HEK293 (cell line): ENCODE results near the gene C19orf44.

Experiments used
- CTCF ChIA-PET: fragments of 350-600 bp; formaldehyde crosslinking; extraction: SDS; loops from one replicate; lab custom pipeline; 2021; ENCODE audit warnings: antibody characterized with exemption; lab: Yijun Ruan, JAX
- POLR2A ChIA-PET: fragments of 300-600 bp; formaldehyde crosslinking; extraction: SDS; loops from one replicate; lab custom pipeline; 2020; ENCODE audit warnings: antibody characterized with exemption, inconsistent platforms; lab: Yijun Ruan, JAX
- H3K27ac ChIP-seq: fragments of 200-500 bp; sonication (Bioruptor generic); 2 replicates; pipeline ENCODE4 v1.5.1; 2014; ENCODE audit warnings: low read depth, low read length, control low read depth, inconsistent platforms; ENCODE audit errors: extremely low read depth
- H3K36me3 ChIP-seq, 2 experiments: fragments of 200-500 bp in 1 of 2; sonication (Bioruptor generic) in 1 of 2; 1 replicate in 1 of 2; 2 replicates in 1 of 2; pipeline ENCODE4 v1.5.1; 2014 to 2017; ENCODE audit warnings: inconsistent platforms in 2 of 2, low read length in 2 of 2; ENCODE audit not compliant: control insufficient read depth in 2 of 2, insufficient read depth in 1 of 2
- H3K4me1 ChIP-seq: fragments of 200-500 bp; sonication (Bioruptor generic); 2 replicates; pipeline ENCODE4 v1.5.1; 2014; ENCODE audit warnings: mild to moderate bottlenecking, low read length, inconsistent platforms; ENCODE audit not compliant: control insufficient read depth, insufficient read depth
- H3K4me3 ChIP-seq: 2 replicates; pipeline ENCODE4 v1.5.1; 2011; ENCODE audit warnings: low read depth, mild to moderate bottlenecking, control low read depth, low read length, moderate library complexity
- H3K9me3 ChIP-seq: fragments of 200-500 bp; sonication (Bioruptor generic); 2 replicates; pipeline ENCODE4 v1.5.1; 2014; ENCODE audit warnings: low read depth, low read length, inconsistent platforms; ENCODE audit not compliant: control insufficient read depth, insufficient read depth
- BCL11B ChIP-seq: fragments of 450-650 bp; formaldehyde crosslinking; IDR thresholded peaks from 2 replicates; pipeline ENCODE4 v1.5.1; 2016; ENCODE audit warnings: low read depth, missing biosample characterization, missing genetic modification characterization
- FEZF1 ChIP-seq: fragments of 450-650 bp; formaldehyde crosslinking; IDR thresholded peaks from 2 replicates; pipeline ENCODE4 v1.5.1; 2016; ENCODE audit warnings: missing biosample characterization, missing genetic modification characterization
- GLI4 ChIP-seq: fragments of 450-650 bp; formaldehyde crosslinking; IDR thresholded peaks from 2 replicates; pipeline ENCODE4 v1.5.1; 2016; ENCODE audit warnings: missing biosample characterization, missing genetic modification characterization
- HOXA7 ChIP-seq: sonication (generic); formaldehyde crosslinking; IDR thresholded peaks from 2 replicates; pipeline ENCODE4 v1.8.1; 2022; ENCODE audit warnings: missing genetic modification reagents, borderline replicate concordance
- KLF10 ChIP-seq: fragments of 450-650 bp; IDR thresholded peaks from 2 replicates; pipeline ENCODE4 v1.5.1; 2018; ENCODE audit warnings: missing biosample characterization, mild to moderate bottlenecking, missing genetic modification characterization
- KLF9 ChIP-seq: fragments of 450-650 bp; formaldehyde crosslinking; IDR thresholded peaks from 2 replicates; pipeline ENCODE4 v1.5.1; 2016; ENCODE audit warnings: missing biosample characterization, missing genetic modification characterization, low read depth
- PRDM2 ChIP-seq: fragments of 450-650 bp; formaldehyde crosslinking; IDR thresholded peaks from 2 replicates; pipeline ENCODE4 v1.5.1; 2016; ENCODE audit warnings: missing biosample characterization, missing genetic modification characterization, borderline replicate concordance
- PRDM6 ChIP-seq: fragments of 450-650 bp; formaldehyde crosslinking; IDR thresholded peaks from 2 replicates; pipeline ENCODE4 v1.5.1; 2017; ENCODE audit warnings: missing biosample characterization, missing genetic modification characterization
- SALL2 ChIP-seq: fragments of 450-650 bp; formaldehyde crosslinking; IDR thresholded peaks from 2 replicates; pipeline ENCODE4 v1.5.0; 2017; ENCODE audit warnings: missing biosample characterization, mild to moderate bottlenecking, missing genetic modification characterization, borderline replicate concordance
- ZBTB44 ChIP-seq: fragments of 450-650 bp; IDR thresholded peaks from 2 replicates; pipeline ENCODE4 v1.5.1; 2018; ENCODE audit warnings: missing biosample characterization, mild to moderate bottlenecking, missing genetic modification characterization
- ZNF18 ChIP-seq: fragments of 450-650 bp; formaldehyde crosslinking; IDR thresholded peaks from 2 replicates; pipeline ENCODE4 v1.5.1; 2016; ENCODE audit warnings: missing biosample characterization, missing genetic modification characterization
- ZNF202 ChIP-seq: fragments of 450-650 bp; formaldehyde crosslinking; IDR thresholded peaks from 2 replicates; pipeline ENCODE4 v1.5.1; 2016; ENCODE audit warnings: missing biosample characterization, missing genetic modification characterization, borderline replicate concordance
- ZNF214 ChIP-seq: fragments of 450-650 bp; formaldehyde crosslinking; IDR thresholded peaks from 2 replicates; pipeline ENCODE4 v1.5.1; 2017; ENCODE audit warnings: missing biosample characterization, mild to moderate bottlenecking, missing genetic modification characterization, borderline replicate concordance
- ZNF280C ChIP-seq: fragments of 450-650 bp; formaldehyde crosslinking; IDR thresholded peaks from 2 replicates; pipeline ENCODE4 v1.5.1; 2016; ENCODE audit warnings: missing biosample characterization, missing genetic modification characterization
- ZNF292 ChIP-seq: fragments of 450-650 bp; formaldehyde crosslinking; IDR thresholded peaks from 2 replicates; pipeline ENCODE4 v1.5.1; 2016; ENCODE audit warnings: low read depth, missing biosample characterization, missing genetic modification characterization, borderline replicate concordance
- ZNF394 ChIP-seq: fragments of 450-650 bp; formaldehyde crosslinking; IDR thresholded peaks from 2 replicates; pipeline ENCODE4 v1.5.1; 2016; ENCODE audit warnings: missing biosample characterization, missing genetic modification characterization, mild to moderate bottlenecking, moderate library complexity, borderline replicate concordance
- ZNF549 ChIP-seq: fragments of 450-650 bp; IDR thresholded peaks from 2 replicates; pipeline ENCODE4 v1.5.1; 2018; ENCODE audit warnings: missing biosample characterization, missing genetic modification characterization, mild to moderate bottlenecking, inconsistent platforms, moderate library complexity
- ZNF571 ChIP-seq: fragments of 450-650 bp; formaldehyde crosslinking; IDR thresholded peaks from 2 replicates; pipeline ENCODE4 v1.5.0; 2017; ENCODE audit warnings: missing biosample characterization, missing genetic modification characterization
- ZNF600 ChIP-seq: fragments of 450-650 bp; formaldehyde crosslinking; IDR thresholded peaks from 2 replicates; pipeline ENCODE4 v1.5.1; 2016; ENCODE audit warnings: missing biosample characterization, missing genetic modification characterization
- ZNF626 ChIP-seq: fragments of 450-650 bp; sonication (Bioruptor Pico); formaldehyde crosslinking; IDR thresholded peaks from 2 replicates; pipeline ENCODE4 v1.5.1; 2018; ENCODE audit warnings: missing biosample characterization, missing genetic modification characterization, inconsistent platforms
- ZNF670 ChIP-seq: fragments of 450-650 bp; formaldehyde crosslinking; IDR thresholded peaks from 2 replicates; pipeline ENCODE4 v1.5.1; 2016; ENCODE audit warnings: missing biosample characterization, missing genetic modification characterization, low read depth
- ZNF707 ChIP-seq: fragments of 450-650 bp; formaldehyde crosslinking; IDR thresholded peaks from 2 replicates; pipeline ENCODE4 v1.5.1; 2016; ENCODE audit warnings: missing biosample characterization, missing genetic modification characterization

The C19orf44 gene

GRCh38 chr19:16530540-16531379 lies 34.6 kb downstream of the C19orf44 start (continued):
- TF ChIP-seq ZBTB44 (tag by site-specific recombination) (no peak), ZNF626 (tag by site-specific recombination) (no peak), BCL11B (tag by site-specific recombination) (no peak), ZNF707 (tag by site-specific recombination) (no peak)

GRCh38 chr19:16531380-16531669 lies 35.1 kb downstream of the C19orf44 start:
- no peak overlapping the region for H3K27ac ChIP-seq
- TF ChIP-seq SALL2 (tag by site-specific recombination) (no peak), ZNF394 (tag by site-specific recombination) (no peak), ZNF202 (tag by site-specific recombination) (no peak), ZNF18 (tag by site-specific recombination) (no peak), ZNF549 (tag by site-specific recombination) (no peak), PRDM6 (tag by site-specific recombination) (no peak), PRDM2 (tag by site-specific recombination) (no peak), ZNF600 (tag by site-specific recombination) (no peak), ZNF670 (no peak), HOXA7 (CRISPR knock-in tag) (no peak), ZNF280C (no peak), FEZF1 (tag by site-specific recombination) (no peak), KLF9 (tag by site-specific recombination) (no peak), ZNF214 (tag by site-specific recombination) (no peak), GLI4 (tag by site-specific recombination) (no peak), ZNF292 (tag by site-specific recombination) (no peak), ZNF571 (tag by site-specific recombination) (no peak), KLF10 (no peak)
- H3K4me3 ChIP-seq = no peak overlapping the region
- H3K36me3 ChIP-seq = peaks cover 39 to 100% of the 10 kb centered on the region in 2 experiments; a peak in 2 of 3 replicates
- POLR2A ChIA-PET = no interaction called here
- no peaks in the 10 kb centered on the region for H3K4me1 ChIP-seq
- CTCF ChIA-PET = interaction anchor here (0.6 kb wide), 1 partner anchor 85 kb away, joined by 4 read pairs; no protein-coding TSS in a partner anchor
- no peaks in the 10 kb centered on the region for H3K9me3 ChIP-seq
